Osteoblast (primary cell): Measurements from ENCODE around the gene AUTS2. TPM values are rescaled to one million over a fixed set of nuclear protein-coding genes. Genes with fewer than 3 reads are reported as not detected.

ENCODE experiments used
- DNase-seq: peaks from one replicate; pipeline ENCODE4 v3.0.0; 2011; ENCODE audit warnings: low spot score, mixed read lengths; ENCODE audit not compliant: insufficient read length; ENCODE audit errors: missing footprints
- H2AFZ ChIP-seq: 2 replicates; pipeline ENCODE4 v1.6.0; 2011; ENCODE audit warnings: mild to moderate bottlenecking, low read length
- H3K27ac ChIP-seq: 2 replicates; pipeline ENCODE4 v1.5.1; 2011; ENCODE audit warnings: mild to moderate bottlenecking, low read depth, low read length, moderate library complexity
- H3K27me3 ChIP-seq: 2 replicates; pipeline ENCODE4 v1.6.0; 2012; ENCODE audit warnings: mild to moderate bottlenecking, control low read depth, inconsistent platforms, low read length, moderate library complexity; ENCODE audit not compliant: insufficient read depth
- H3K36me3 ChIP-seq: 2 replicates; pipeline ENCODE4 v1.5.1; 2011; ENCODE audit warnings: mild to moderate bottlenecking, low read length, control low read depth, moderate library complexity; ENCODE audit not compliant: insufficient read depth
- H3K4me1 ChIP-seq: 2 replicates; pipeline ENCODE4 v1.5.1; 2011; ENCODE audit warnings: mild to moderate bottlenecking, low read length, control low read depth, moderate library complexity; ENCODE audit not compliant: insufficient read depth
- H3K4me2 ChIP-seq: 2 replicates; pipeline ENCODE4 v1.6.0; 2011; ENCODE audit warnings: mild to moderate bottlenecking, low read length; ENCODE audit not compliant: insufficient read depth
- H3K4me3 ChIP-seq: fragments of 200-600 bp; sonication (generic); 3 replicates; pipeline ENCODE4 v1.5.1; 2012; ENCODE audit warnings: mild to moderate bottlenecking, low read length, inconsistent platforms; ENCODE audit not compliant: insufficient read depth
- H3K79me2 ChIP-seq: 2 replicates; pipeline ENCODE4 v1.6.0; 2012; ENCODE audit warnings: mild to moderate bottlenecking, low read length, control low read depth, inconsistent platforms; ENCODE audit not compliant: insufficient read depth
- H3K9me3 ChIP-seq: 2 replicates; pipeline ENCODE4 v1.5.1; 2011; ENCODE audit warnings: low read depth, low read length, control low read depth
- H4K20me1 ChIP-seq: 2 replicates; pipeline ENCODE4 v1.6.0; 2012; ENCODE audit warnings: mild to moderate bottlenecking, low read length, control low read depth; ENCODE audit not compliant: insufficient read depth
- total RNA-seq: library from RNA; depleted of rRNA; stranded (reverse); fragments of >200 nt; gene quantifications from 2 replicates; pipeline ENCODE4 v1.2.3, GENCODE V29; 2012
- TF ChIP-seq, protein P1 (sequence below): IDR thresholded peaks from 2 replicates; pipeline ENCODE4 v1.5.1; 2011; ENCODE audit warnings: mild to moderate bottlenecking, low read depth, low read length, moderate library complexity; ENCODE audit errors: extremely low read depth

AUTS2 gene
- total RNA-seq, 1 donor: 15.2 TPM

GRCh38 chr7:70051726-70052125 lies 453.5 kb downstream of the AUTS2 start:
- Histone ChIP-seq H3K9me3 (no peaks in the 10 kb centered on the region), H3K36me3 (no peaks in the 10 kb centered on the region), H3K4me1 (peaks cover 19% of the 10 kb centered on the region), H3K4me2 (no peak overlapping the region), H3K27ac (no peak overlapping the region), H2AFZ (no peak overlapping the region), H3K79me2 (no peaks in the 10 kb centered on the region), H3K27me3 (no peaks in the 10 kb centered on the region), H4K20me1 (no peaks in the 10 kb centered on the region), H3K4me3 (no peak overlapping the region)
- DNase-seq: no peak
- TF ChIP-seq, protein P1, sequence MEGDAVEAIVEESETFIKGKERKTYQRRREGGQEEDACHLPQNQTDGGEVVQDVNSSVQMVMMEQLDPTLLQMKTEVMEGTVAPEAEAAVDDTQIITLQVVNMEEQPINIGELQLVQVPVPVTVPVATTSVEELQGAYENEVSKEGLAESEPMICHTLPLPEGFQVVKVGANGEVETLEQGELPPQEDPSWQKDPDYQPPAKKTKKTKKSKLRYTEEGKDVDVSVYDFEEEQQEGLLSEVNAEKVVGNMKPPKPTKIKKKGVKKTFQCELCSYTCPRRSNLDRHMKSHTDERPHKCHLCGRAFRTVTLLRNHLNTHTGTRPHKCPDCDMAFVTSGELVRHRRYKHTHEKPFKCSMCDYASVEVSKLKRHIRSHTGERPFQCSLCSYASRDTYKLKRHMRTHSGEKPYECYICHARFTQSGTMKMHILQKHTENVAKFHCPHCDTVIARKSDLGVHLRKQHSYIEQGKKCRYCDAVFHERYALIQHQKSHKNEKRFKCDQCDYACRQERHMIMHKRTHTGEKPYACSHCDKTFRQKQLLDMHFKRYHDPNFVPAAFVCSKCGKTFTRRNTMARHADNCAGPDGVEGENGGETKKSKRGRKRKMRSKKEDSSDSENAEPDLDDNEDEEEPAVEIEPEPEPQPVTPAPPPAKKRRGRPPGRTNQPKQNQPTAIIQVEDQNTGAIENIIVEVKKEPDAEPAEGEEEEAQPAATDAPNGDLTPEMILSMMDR: no peak

- H3K9me3 ChIP-seq: no peaks in the 10 kb centered on the region
- no peak overlapping the region for H2AFZ ChIP-seq
- peak overlapping the region; percentile 10 for H3K27ac ChIP-seq
- H3K4me3 ChIP-seq: no peak overlapping the region
- H3K4me1 ChIP-seq: peaks cover 19% of the 10 kb centered on the region
- H3K27me3 ChIP-seq: no peaks in the 10 kb centered on the region
- TF ChIP-seq, protein P1: no peak
- H3K4me2 ChIP-seq: no peak overlapping the region
- no peaks in the 10 kb centered on the region for H3K79me2 ChIP-seq
- DNase-seq: peak; percentile 31
- no peaks in the 10 kb centered on the region for H3K36me3 ChIP-seq
- no peaks in the 10 kb centered on the region for H4K20me1 ChIP-seq
Observed at GRCh38 chr7:70052691-70053090, 454.4 kb downstream of the AUTS2 start.

- TF ChIP-seq, protein P1: no peak
- H2AFZ ChIP-seq: no peak overlapping the region
- no peaks in the 10 kb centered on the region for H3K9me3 ChIP-seq
- H3K4me3 ChIP-seq: no peak overlapping the region
- no peaks in the 10 kb centered on the region for H3K79me2 ChIP-seq
- peaks cover 19% of the 10 kb centered on the region for H3K4me1 ChIP-seq
- H3K27me3 ChIP-seq: no peaks in the 10 kb centered on the region
- H3K4me2 ChIP-seq: no peak overlapping the region
- no peaks in the 10 kb centered on the region for H4K20me1 ChIP-seq
- H3K36me3 ChIP-seq: no peaks in the 10 kb centered on the region
- H3K27ac ChIP-seq: peak overlapping the region; percentile 10
- no peak for DNase-seq
Observed at GRCh38 chr7:70053421-70053820, 455.1 kb downstream of the AUTS2 start.

- Histone ChIP-seq H3K79me2 (no peaks in the 10 kb centered on the region), H3K27ac (no peak overlapping the region), H3K9me3 (no peaks in the 10 kb centered on the region), H2AFZ (no peak overlapping the region), H3K36me3 (no peaks in the 10 kb centered on the region), H3K27me3 (no peaks in the 10 kb centered on the region), H4K20me1 (no peaks in the 10 kb centered on the region), H3K4me1 (peaks cover 19% of the 10 kb centered on the region), H3K4me3 (no peak overlapping the region), H3K4me2 (no peak overlapping the region)
- no peak for DNase-seq
- TF ChIP-seq, protein P1: no peak
Observed at GRCh38 chr7:70053989-70054388, 455.7 kb downstream of the AUTS2 start.
